Activated CD8-positive, alpha-beta memory T cell treated with anti-CD3 and anti-CD28 coated beads, Interleukin-2, amount 50 U/mL, for 24 hours (primary cell): Measurements from ENCODE around the gene PTCD2.
"Not testable (repeated sequence)": the region's sequence is repeated elsewhere in the genome, so short reads cannot be mapped to it uniquely, and the experiment has no call there.

Experiments
- DNase-seq: peaks from one replicate; pipeline ENCODE4 v3.0.0-alpha.2; 2020; ENCODE audit errors: extremely low read depth

Gene PTCD2

DNA sequence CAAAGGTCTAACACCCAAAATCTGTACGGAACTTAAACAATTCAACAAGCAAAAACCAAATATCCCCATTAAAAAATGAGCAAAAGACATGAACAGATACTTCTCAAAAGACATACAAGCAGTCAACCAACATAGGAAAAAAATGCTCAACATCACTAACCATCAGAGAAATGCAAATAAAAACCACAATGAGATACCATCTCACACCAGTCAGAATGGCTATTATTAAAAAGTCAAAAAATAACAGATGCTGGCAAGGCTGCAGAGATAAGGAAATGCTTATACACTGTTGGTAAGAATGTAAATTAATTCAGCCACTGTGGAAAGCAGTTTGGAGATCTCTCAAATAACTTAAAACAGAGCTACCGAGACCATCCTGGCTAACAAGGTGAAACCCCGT is 22.0 kb upstream of the PTCD2 start:
- not testable (repeated sequence) for DNase-seq

DNA sequence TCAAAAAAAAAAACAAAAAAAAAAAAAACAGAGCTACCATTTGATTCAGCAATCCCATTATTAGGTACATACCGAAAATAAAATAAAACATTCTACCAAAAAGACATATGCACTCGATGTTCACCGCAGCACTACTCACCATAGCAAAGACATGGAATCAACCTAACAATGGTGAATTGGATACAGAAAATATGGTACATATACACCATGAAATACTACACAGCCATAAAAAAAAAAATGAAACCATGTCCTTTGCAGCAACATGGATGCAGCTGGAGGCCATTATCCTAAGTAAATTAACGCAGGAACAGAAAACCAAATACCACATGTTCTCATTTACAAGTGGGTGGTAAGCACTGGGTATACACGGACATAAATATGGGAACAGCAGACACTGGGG is 21.5 kb upstream of the PTCD2 start:
- DNase-seq = no peak

DNA sequence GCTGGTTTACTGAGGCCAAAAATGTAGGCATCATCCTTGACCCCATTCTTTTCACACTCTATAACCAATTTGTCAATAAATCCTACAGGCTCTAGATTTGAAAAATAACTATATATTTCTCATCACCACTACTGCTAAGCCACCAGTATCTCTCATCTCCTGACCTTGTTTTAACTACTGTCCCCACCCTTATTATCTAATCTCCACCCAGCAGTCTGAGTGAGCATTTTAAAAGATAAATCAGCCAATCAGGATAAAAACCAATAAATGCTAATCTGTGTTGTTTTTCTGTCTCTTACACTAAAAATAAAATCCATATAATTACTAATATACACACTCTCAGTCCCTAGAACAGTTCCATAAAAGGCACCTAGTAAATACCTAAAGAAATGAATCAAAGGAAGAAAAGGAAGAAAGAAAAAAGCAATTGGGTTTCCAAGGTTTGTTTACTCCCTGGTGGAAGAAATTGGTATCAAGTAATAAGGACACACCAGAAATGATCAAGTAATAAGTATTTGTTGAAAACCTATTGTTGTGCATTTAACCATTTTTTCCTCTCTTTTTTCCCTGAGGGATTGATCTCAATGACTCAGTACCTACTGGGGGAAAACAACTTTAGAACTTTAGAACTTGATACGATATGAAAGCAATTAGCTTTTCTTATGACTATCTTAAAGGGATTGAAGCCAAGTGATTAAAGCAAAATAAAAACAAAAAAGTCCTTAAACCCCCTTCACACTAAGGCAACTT is 19.4 kb upstream of the PTCD2 start:
- no peak for DNase-seq

DNA sequence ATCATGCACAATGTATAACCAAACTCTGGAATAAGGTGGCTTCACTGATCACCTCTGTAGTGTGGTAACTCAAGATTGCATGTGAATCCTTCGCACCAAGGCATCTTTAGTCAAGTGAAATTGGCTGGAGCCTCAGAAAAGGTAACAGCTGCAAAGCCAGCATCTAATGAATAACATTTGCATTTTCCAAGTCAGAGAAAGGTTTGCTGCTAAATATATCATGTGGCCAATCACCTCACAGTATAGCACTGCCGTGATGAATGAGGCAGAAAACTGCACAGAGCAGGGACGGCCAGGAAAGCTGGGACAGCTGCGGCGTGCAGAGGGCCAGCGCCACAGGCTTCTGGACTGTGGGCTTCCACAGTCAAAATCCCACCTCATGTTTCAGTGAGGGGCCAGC is 18.6 kb upstream of the PTCD2 start:
- no peak for DNase-seq

DNA sequence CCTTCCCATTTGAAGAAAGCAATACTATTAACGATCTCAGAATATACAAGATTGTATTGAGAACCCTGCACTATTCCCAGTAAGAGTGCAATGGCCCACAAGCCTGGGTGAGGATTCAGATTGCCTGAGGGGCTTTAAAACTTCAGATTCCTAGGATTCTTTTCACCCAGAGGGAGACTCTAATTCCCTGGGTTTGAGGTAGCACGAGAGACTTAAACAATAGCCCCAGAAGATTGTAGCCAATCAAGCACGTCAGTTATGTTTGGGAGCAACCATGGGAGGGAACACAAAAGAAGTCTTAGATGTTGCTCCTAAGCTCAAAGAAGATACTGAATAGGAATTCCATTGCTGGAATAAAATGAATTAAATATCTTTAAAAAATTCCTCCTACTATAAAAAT is 18.0 kb upstream of the PTCD2 start:
- DNase-seq = no peak

DNA sequence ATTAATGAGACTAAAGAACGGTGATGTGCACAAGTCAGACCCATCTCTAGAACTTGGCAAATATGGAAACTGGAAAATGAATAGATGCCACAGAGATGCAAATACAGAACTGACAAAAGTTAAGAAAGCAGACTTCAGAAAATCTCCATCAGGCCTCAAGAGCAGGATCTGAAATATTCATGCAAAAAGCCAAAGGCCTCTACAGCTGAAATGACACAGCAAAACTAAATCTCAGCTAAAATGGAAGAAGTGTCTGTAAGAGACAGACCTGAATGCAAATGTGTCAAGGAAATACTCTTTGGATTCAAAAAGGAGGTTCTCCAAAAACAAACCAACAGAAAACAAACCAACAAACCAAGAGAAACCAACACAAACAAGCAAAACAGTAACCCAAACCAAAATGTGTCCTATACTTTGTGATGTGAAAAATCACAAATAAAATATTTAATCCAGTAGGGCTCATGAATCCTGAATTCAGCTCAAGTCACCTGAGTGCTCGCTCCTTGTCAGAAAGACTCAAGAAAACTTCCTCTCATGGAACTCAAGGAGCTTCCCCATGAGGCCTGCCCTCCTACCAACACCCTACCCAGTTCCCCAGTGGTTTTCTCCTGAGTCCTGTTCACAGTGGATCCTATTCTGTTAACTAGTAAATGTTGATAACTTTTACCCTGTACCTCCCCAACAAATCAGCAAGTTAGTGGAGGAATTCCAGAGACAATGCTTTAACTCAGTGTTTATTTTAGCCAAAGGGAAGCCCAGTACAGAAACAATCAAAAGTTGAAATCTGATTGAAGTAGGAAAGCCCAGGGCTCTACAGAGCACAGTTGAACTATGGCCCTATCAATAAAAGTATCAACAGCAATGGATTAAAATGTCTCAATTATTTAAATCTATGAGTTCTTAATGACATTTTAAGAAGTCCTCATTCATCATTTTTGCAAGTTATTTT is 14.7 kb upstream of the PTCD2 start:
- DNase-seq = no peak

DNA sequence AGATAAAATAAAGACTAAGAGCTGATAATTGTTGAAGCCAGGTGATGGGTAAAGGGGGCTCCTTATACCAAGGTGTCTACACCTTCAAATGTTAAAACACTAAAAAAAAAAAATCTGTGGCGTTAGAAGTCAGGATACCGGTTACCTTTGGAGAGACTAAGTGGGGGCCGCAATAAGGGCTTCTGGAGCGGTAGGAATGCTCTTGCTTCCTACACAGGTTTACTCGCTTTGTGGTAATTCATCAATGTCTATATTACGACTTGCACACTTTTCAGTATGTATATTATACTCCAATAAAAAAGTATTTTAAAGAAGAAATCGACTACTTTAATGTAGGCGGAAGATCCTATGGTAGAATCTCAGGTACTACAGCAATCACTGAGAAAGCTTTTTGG is 12.6 kb upstream of the PTCD2 start:
- DNase-seq = no peak

DNA sequence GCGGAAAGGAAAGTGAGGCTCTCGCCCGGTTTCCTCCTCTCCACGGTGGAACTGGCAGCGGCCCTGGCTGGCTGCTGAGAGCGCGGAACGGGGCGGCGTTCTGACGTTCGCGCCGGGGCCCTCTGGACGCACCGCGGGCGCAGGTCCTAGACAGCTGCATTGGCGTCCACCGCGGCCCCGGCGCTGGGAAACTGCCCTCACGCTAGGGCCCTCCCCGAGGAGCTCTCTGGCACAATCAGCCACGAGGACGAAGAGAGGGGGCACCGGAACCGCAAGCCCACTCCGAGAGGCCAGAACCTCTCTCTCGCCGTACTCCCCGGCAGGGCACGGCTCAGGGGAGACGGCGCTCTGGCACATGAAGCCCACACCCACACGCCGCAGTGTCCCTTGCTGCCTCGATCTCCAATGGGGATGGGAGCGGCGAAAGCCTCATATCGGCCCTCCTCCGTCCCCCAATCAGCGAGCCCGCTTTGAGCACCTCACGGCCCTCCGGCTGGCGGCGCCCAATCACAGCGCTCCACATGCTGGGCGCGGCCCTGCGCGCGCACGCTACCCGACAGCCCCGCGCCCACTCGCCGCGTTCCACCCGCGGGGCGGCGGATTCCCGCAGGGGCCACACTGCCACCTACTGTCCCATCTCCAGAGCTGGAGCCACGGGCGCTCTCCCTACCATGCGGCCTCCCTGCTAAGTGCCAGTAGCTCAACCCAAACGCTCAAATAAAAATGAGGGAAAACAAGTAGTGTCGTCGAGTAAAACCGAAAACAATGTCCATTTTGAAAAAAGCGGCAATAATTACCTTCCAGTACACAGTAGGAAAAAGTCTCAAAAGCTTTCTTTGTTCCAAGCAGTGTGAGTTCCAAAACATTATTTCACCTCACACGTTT is 12.0 kb upstream of the PTCD2 start:
- peak; percentile 89 for DNase-seq

DNA sequence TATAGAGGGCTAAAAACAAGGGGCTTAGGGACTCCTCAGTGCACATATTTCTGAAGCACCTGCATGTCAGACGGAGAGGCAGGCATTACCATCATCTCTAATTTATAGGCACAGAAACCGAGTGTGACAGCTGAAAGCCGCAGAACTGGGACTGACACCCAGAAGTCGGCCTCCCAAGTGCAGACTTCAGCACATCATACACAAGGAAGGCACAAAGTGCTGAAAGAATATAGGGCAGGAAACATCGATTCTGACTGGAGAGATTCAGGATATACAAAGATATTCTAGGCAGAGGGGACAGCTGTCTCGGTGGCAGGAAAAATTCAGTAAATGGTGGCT is 11.4 kb upstream of the PTCD2 start:
- DNase-seq = no peak

DNA sequence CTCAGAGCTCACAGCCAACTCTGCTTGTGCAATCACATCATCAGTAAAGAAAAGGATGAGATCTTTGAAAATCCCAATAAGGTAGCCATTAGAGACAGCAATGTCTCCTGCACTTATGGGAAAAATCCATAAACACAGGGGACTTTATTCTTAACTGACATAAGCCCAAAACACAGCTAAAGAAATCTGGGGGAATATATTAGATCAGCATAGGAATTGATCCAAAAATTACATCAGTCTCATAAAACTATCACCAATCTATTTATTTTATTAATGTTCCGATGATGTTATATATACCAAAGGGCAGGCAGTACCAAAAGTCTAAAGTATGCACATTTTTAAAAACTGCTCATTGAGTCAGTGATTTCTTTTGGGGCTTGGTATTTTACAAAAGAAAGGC is 7.0 kb upstream of the PTCD2 start:
- DNase-seq = no peak

DNA sequence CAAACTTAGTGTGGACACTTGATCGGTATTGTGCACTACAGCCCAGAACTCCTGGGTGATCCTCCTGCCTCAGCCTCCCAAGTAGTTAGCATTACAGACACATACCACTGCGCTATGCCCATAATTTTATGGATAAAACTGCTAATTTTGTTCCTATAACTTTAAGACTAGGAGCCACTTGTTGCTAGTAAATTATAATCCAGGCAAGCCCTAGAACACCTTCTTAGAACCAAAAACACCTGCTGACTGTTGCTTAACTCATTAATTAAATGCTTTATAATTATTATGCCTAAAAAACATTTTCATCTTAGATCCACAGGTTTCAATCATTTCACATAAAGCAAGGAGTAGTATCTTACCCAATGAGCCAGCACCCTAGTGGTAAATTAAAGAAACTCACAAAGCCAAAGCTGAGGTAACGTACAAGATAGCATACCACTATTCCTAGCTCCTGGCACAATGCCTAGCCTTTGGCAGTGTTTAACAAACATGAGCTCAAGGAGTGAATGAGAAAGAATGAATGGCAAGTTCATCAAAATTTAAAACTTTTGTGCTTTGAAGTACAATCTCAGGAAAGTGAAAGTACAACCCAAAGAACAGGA is 5.5 kb upstream of the PTCD2 start:
- no peak for DNase-seq

DNA sequence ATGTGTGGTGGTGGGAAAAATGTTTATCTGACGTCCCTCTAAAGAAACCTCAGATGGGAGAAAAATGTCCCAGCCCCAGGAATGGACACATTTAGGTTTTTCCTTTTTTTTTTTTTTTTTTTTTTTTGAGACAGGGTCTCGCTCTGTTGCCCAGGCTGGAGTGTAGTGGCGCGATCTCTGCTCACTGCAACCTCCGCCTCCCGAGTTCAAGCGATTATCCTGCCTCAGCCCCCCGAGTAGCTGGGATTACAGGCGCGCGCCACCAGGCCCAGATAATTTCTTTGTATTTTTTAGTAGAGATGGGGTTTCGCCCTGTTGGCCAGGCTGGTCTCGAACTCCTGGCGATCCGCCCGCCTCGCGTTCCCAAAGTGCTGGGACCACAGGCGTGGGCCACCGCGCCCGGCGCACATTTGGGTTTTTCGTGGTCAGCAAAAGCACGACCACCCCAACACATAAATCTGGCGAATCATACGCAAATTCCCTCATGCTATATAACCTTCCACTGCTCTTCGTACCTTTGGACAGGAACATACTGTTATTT is 668 bp upstream of the PTCD2 start:
- DNase-seq = not testable (repeated sequence)

DNA sequence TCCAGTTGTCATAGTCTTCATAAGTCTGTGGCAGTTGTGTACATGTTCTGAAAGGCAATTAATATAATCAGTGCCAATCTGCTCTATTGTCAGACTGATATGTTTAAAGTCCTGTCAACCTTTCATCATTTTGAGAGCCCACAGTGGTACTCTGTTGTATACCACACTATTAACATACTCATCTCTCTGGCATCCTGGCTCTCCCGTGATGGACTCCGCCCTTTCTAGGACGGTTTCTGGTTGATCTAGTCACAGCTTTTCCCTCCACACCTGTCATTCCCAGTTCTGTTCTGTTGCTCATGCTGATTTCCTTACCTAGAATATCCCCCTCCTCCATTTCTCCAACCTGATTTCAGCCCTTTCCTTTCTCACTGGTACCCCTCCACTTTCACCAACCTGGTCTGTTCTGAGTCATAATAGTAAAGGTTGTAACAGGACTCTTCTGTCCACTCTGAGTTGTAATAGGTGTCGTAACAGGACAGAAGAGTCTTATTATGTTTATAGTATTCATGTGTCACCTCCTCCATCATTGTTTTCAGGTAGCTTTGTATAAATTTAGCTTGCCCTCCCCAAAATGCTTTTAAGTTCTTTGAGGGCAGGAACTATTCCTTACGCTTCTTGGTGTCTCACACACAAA is 4.1 kb downstream of the PTCD2 start:
- no peak for DNase-seq

DNA sequence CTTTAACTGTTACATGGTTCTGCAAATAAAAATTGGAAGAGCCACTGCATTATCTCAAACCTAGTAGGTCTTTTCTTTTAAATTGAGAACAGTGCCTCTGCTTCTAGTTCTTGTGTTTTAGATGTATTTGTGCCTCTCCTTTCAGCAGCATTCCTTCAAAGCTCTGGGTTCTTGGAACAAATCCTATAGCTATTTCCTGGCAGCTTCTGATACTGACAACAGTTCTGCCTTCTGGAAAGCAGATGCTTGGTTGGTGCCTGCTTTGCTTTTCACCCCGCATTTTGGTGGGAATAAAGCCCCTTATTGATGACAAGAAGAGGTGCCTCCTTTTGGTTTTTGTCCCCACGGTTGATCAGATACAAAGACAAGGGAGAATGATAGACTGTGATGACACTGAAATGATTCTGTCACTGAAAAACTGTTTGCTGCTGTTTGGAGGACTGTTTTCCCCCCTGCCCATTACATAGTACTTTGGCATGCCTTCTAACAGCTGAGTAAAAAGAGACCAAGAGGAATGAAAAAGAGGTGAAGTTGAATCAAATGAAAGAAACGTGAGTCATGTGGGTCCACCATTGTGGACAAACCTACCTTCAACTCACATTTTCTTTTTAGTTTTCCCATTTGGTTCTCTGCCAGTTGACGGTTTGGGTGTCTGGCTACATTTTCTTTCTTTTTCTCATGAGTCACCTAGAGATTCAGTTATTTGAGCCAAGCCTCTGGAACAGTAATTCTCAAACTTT is 5.6 kb downstream of the PTCD2 start:
- no peak for DNase-seq

DNA sequence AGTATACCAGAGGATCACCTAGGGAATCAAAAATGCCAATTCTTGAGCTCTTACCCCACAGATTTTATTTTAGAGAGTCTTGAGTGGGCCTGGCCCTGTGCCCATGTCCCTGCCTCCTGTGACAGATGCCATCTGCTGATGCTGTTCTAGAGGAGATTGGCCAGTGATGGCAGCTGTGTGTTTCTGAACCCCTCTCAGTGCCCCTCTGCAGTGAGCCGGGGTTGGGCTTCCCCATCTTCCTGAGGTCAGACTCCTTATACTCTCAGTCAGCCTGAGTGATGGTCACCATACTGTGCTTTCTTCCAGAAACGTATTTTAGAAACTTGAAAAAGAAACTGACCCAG is 6.1 kb downstream of the PTCD2 start:
- DNase-seq = no peak

DNA sequence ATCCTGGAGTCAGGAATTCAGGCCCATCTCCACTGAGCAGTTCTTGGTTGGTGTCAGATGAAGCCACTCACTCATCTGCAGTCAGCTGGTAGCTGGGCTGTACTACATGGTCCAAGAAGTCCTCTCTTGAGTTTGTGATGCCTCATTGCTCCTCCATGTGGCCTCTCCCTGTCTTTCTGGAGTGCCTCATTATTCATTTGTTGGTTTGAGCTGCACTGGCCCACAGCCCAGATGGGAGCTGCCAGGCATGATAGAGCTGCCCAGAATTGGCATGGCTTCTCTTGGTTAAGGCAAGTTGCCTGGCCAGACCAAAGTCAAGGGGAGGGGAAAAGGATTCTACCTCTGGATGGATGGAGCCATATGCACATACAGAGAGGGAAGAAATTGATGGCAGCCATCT is 8.0 kb downstream of the PTCD2 start:
- no peak for DNase-seq

DNA sequence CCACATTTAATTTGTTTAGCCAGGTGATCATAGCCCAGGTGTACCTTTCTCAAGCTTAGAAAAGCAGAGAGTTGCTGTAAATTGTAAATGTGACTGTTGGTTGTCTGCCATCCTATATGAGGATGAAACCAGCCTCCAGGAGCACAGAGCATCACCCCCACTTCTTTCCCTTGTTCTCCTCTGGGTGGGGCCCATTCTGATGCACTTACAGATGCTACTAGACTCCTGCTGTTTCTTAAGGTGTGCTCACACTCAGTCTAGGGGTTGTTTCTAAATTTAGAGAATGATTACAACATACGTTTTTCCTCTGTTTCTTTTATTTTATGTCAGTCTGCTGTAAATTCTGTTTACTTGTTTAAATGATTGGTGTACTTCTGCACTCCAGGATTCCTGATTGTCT is 10.5 kb downstream of the PTCD2 start:
- DNase-seq = no peak

DNA sequence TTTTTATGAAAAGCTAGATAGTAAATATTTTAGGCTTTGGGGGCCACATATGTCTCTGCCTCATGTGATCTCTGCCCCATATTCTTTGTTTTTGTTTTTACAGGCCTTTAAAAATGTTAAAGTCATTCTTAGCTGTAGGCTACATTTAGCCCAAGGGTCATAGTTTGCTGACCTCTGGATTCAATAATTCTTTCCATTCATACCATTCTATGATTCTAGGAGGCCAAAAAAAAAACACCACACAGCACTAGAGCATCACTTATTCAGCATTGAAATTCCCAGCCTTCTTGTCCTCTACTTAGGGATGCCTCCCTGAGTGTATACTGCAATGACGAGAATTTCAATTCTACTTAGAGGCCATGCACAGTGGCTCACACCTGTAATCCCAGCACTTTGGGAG is 17.0 kb downstream of the PTCD2 start:
- no peak for DNase-seq

DNA sequence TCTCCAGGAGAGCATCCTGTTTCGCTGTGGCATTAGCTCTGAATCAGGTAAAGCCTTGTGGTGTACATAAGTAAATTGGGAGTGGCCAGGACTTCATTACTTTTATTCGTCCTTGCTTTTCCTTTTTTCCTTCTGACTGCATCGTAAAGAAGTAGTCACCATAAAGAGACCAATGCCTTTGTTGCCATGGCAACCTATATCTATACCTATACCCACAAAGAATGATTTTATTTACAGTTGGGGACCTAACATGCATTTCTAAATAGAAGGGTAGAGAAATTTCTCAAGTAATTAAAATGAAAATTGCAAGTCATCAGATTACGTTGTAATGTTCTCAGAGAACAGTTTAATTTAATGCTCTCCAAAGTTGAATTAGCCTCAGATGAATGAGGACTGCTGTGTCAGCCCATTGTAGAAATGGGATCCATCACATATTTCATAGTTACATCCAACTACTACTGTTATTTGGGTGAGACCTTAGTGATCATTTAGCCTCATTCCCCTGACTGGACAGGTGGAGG is 18.6 kb downstream of the PTCD2 start:
- DNase-seq = no peak

DNA sequence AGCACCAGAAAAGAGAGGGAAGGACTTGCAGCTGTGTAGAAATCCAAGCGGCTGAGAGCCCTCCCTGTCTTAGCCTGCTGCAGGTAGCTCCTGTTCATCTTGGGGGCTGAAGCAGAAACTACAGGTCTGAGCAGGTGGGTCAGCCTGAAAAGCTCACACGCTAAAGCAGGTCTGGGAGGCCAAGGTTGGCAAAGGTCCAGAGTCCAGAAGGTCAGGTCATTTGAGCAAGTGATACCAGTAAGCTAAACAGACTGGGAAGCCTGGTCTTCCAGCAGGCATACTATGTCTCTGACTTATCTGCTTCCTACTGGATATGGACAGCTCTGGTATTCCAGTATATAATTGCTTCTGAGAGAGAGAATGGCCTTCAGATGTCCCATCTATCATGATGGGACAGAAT is 26.2 kb downstream of the PTCD2 start:
- no peak for DNase-seq
